H9 (cell line): ENCODE data around the gene DYNC1I2. TPM values are rescaled to one million over a fixed set of nuclear protein-coding genes. Genes with fewer than 3 reads are reported as not detected.

Experiments
- DNase-seq: peaks from one replicate; pipeline ENCODE4 v3.0.0-alpha.2; 2017
- H2AFZ ChIP-seq: one replicate; pipeline ENCODE4 v1.6.1; 2013; ENCODE audit warnings: mild to moderate bottlenecking, low read length, control low read depth, moderate library complexity
- H2AK5ac ChIP-seq: 2 replicates; pipeline ENCODE4 v1.6.1; 2013; ENCODE audit warnings: low read length, control low read depth, mixed read lengths; ENCODE audit not compliant: insufficient read length
- H2BK120ac ChIP-seq: one replicate; pipeline ENCODE4 v1.6.1; 2013; ENCODE audit warnings: low read depth, mild to moderate bottlenecking, low read length, control low read depth, inconsistent platforms; ENCODE audit not compliant: poor library complexity, severe bottlenecking
- H2BK12ac ChIP-seq: 2 replicates; pipeline ENCODE4 v1.6.1; 2013; ENCODE audit warnings: low read length, control low read depth, mixed read lengths, low read depth; ENCODE audit not compliant: insufficient read length
- H2BK15ac ChIP-seq: 2 replicates; pipeline ENCODE4 v1.6.1; 2013; ENCODE audit warnings: low read depth, low read length, control low read depth
- H2BK20ac ChIP-seq: one replicate; pipeline ENCODE4 v1.6.1; 2013; ENCODE audit warnings: low read depth, mild to moderate bottlenecking, low read length, control low read depth, inconsistent platforms; ENCODE audit not compliant: poor library complexity, severe bottlenecking
- H2BK5ac ChIP-seq: 2 replicates; pipeline ENCODE4 v1.6.1; 2013; ENCODE audit warnings: low read length, control low read depth, mixed read lengths; ENCODE audit not compliant: insufficient read length
- H3K14ac ChIP-seq: 2 replicates; pipeline ENCODE4 v1.6.1; 2013; ENCODE audit warnings: low read length, control low read depth; ENCODE audit not compliant: insufficient read depth
- H3K18ac ChIP-seq: 2 replicates; pipeline ENCODE4 v1.6.1; 2013; ENCODE audit warnings: low read depth, mild to moderate bottlenecking, mixed read lengths, low read length, control low read depth; ENCODE audit not compliant: insufficient read length
- H3K23ac ChIP-seq: 2 replicates; pipeline ENCODE4 v1.6.1; 2013; ENCODE audit warnings: low read length, control low read depth, mixed read lengths, low read depth; ENCODE audit not compliant: insufficient read length
- H3K23me2 ChIP-seq: 2 replicates; pipeline ENCODE4 v1.6.1; 2013; ENCODE audit warnings: low read depth, mild to moderate bottlenecking, mixed read lengths, low read length, control low read depth; ENCODE audit not compliant: insufficient read length, poor library complexity, severe bottlenecking
- H3K27ac ChIP-seq: 2 replicates; pipeline ENCODE4 v1.5.1; 2013; ENCODE audit warnings: low read length, control low read depth, mixed read lengths, low read depth; ENCODE audit not compliant: insufficient read length
- H3K27me3 ChIP-seq: 2 replicates; pipeline ENCODE4 v1.6.1; 2013; ENCODE audit warnings: low read length, control low read depth, inconsistent platforms; ENCODE audit not compliant: insufficient read depth
- H3K4ac ChIP-seq: 2 replicates; pipeline ENCODE4 v1.6.1; 2013; ENCODE audit warnings: low read depth, mild to moderate bottlenecking, control low read depth, inconsistent platforms, low read length, moderate library complexity
- H3K4me1 ChIP-seq: 2 replicates; pipeline ENCODE4 v1.6.1; 2013; ENCODE audit warnings: low read length, control low read depth, inconsistent platforms; ENCODE audit not compliant: insufficient read depth
- H3K4me2 ChIP-seq: 2 replicates; pipeline ENCODE4 v1.6.1; 2013; ENCODE audit warnings: low read length, control low read depth, mixed read lengths; ENCODE audit not compliant: insufficient read length, insufficient read depth
- H3K56ac ChIP-seq: 2 replicates; pipeline ENCODE4 v1.6.1; 2013; ENCODE audit warnings: low read depth, mild to moderate bottlenecking, mixed read lengths, low read length, control low read depth; ENCODE audit not compliant: insufficient read length
- H3K79me1 ChIP-seq: 2 replicates; pipeline ENCODE4 v1.6.1; 2013; ENCODE audit warnings: low read depth, mild to moderate bottlenecking, moderate library complexity, low read length, control low read depth, inconsistent platforms; ENCODE audit not compliant: insufficient read depth, poor library complexity, severe bottlenecking
- H3K79me2 ChIP-seq: 2 replicates; pipeline ENCODE4 v1.6.1; 2013; ENCODE audit warnings: low read length, control low read depth, inconsistent platforms; ENCODE audit not compliant: insufficient read depth
- H3K9ac ChIP-seq: 2 replicates; pipeline ENCODE4 v1.6.1; 2013; ENCODE audit warnings: low read length, control low read depth, mixed read lengths; ENCODE audit not compliant: insufficient read length; ENCODE audit errors: extremely low read depth
- H3K9me3 ChIP-seq: one replicate; pipeline ENCODE4 v1.6.1; 2013; ENCODE audit warnings: low read depth, low read length, inconsistent platforms; ENCODE audit not compliant: control insufficient read depth
- H3T11ph ChIP-seq: one replicate; pipeline ENCODE4 v1.6.1; 2013; ENCODE audit warnings: mild to moderate bottlenecking, low read length, control low read depth, inconsistent platforms
- H4K20me1 ChIP-seq: one replicate; pipeline ENCODE4 v1.6.1; 2013; ENCODE audit not compliant: control insufficient read depth, insufficient read length, insufficient read depth
- H4K5ac ChIP-seq: 2 replicates; pipeline ENCODE4 v1.6.1; 2013; ENCODE audit warnings: low read depth, mild to moderate bottlenecking, mixed read lengths, low read length, control low read depth; ENCODE audit not compliant: insufficient read length
- H4K8ac ChIP-seq: replicated peaks from 2 replicates; pipeline ENCODE4 v1.6.1; 2013; ENCODE audit warnings: low read length, control low read depth, mixed read lengths, low read depth; ENCODE audit not compliant: insufficient read length
- H4K91ac ChIP-seq: 2 replicates; pipeline ENCODE4 v1.6.1; 2013; ENCODE audit warnings: low read depth, mild to moderate bottlenecking, moderate library complexity, mixed read lengths, low read length, control low read depth; ENCODE audit not compliant: insufficient read length
- H3K27ac Mint-ChIP-seq, 3 experiments: 2 replicates in 2 of 3; 3 replicates in 1 of 3; pipeline ENCODE4 v1.8.0; 2020 to 2021; ENCODE audit warnings: mixed read lengths in 3 of 3, mild to moderate bottlenecking in 1 of 3, moderate library complexity in 1 of 3
- H3K27me3 Mint-ChIP-seq: 2 replicates; pipeline ENCODE4 v1.8.0; 2021; ENCODE audit warnings: low read depth, mild to moderate bottlenecking, moderate library complexity, mixed read lengths
- H3K36me3 Mint-ChIP-seq, 3 experiments: 2 replicates in 2 of 3; 3 replicates in 1 of 3; pipeline ENCODE4 v1.8.0; 2020 to 2021; ENCODE audit warnings: low read depth in 3 of 3, mixed read lengths in 3 of 3; ENCODE audit not compliant: insufficient read depth in 1 of 3
- H3K4me1 Mint-ChIP-seq, 2 experiments: 2 replicates each; pipeline ENCODE4 v1.8.0; 2020; ENCODE audit warnings: mixed read lengths in 2 of 2
- H3K4me3 Mint-ChIP-seq, 2 experiments: 2 replicates in 1 of 2; 3 replicates in 1 of 2; pipeline ENCODE4 v1.8.0; 2020 to 2021; ENCODE audit warnings: mild to moderate bottlenecking in 2 of 2, mixed read lengths in 2 of 2, moderate library complexity in 1 of 2
- H3K9me3 Mint-ChIP-seq, 2 experiments: 2 replicates in 1 of 2; 3 replicates in 1 of 2; pipeline ENCODE4 v1.8.0; 2020; ENCODE audit warnings: mild to moderate bottlenecking in 2 of 2, mixed read lengths in 2 of 2, moderate library complexity in 1 of 2
- CTCF ChIP-seq: fragments of 200-600 bp; sonication (generic); conservative IDR thresholded peaks from 3 replicates; pipeline ENCODE4 v1.8.0; 2021; ENCODE audit warnings: antibody characterized with exemption, mild to moderate bottlenecking
- whole genome bisulfite sequencing: extraction: QIAGEN DNeasy Blood & Tissue Kit; methylation state at CpG from one replicate; pipeline ENCODE4 v1.1.7; 2013; ENCODE audit warnings: missing lambda C conversion rate, low lambda C conversion rate, mixed read lengths; ENCODE audit not compliant: insufficient read length; ENCODE audit errors: extremely low coverage; 5-methylcytosine and 5-hydroxymethylcytosine counted together
- total RNA-seq: library from RNA; stranded (reverse); gene quantifications from 2 replicates; pipeline ENCODE4 v1.2.1, GENCODE V29; 2021

DYNC1I2 gene
- total RNA-seq, 1 experiment from 2014 or later: 73.4 TPM

DNA sequence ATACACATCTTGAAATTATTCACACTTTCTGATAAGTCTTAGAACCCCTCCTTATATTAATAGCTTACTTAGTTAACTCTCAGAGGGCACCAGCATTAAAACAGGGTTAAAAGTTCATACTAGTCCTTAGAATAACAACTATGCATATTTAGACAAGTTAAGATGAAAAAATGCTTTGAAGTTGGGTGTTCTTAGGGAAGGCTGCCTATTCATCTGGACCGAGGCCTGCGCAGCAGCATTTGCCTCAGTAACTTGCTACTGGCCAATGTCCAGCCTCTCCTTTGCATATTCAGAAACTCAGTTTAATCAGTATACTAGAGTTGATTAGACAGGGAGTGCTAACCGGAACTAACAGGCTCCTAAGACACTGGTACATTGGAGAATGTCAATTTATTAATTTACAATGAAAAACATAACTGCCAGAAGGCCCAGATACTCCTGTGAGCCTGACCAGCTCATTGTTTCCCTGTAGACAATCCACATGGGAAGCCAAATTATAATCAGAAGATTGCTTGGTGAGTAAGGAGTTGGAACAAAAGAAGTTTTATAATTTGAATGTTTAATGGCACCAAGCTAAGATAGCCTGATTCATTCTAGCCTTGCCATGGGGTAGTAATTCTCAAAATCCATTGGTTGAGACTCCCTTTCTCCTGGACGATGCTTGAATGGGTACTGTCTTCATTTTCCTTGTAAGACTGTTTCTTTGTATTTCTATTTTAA is 48.9 kb downstream of the DYNC1I2 start:
- H3K27ac ChIP-seq: no peak overlapping the region
- H3K18ac ChIP-seq: no peak overlapping the region
- H4K20me1 ChIP-seq: no peaks in the 10 kb centered on the region
- no peak for DNase-seq
- no peak overlapping the region for H4K8ac ChIP-seq
- H3K23ac ChIP-seq: no peak overlapping the region
- no peak overlapping the region for H2BK20ac ChIP-seq
- no peak overlapping the region for H2BK15ac ChIP-seq
- no peaks in the 10 kb centered on the region for H3K4me1 ChIP-seq
- H4K91ac ChIP-seq: no peak overlapping the region
- H3K56ac ChIP-seq: no peak overlapping the region
- Mint-ChIP-seq H3K27ac (no peak overlapping the region; a peak in 1 of 7 replicates), H3K4me1 (no peaks in the 10 kb centered on the region), H3K4me3 (no peak overlapping the region), H3K9me3 (no peaks in the 10 kb centered on the region), H3K36me3 (peaks cover 5 to 43% (median 37%) of the 10 kb centered on the region in 3 experiments; a peak in 5 of 7 replicates), H3K27me3 (no peaks in the 10 kb centered on the region)
- H3T11ph ChIP-seq: no peak overlapping the region
- H3K27me3 ChIP-seq: no peaks in the 10 kb centered on the region
- no peaks in the 10 kb centered on the region for H3K79me1 ChIP-seq
- H3K9me3 ChIP-seq: no peaks in the 10 kb centered on the region
- H3K14ac ChIP-seq: no peak overlapping the region
- no peak overlapping the region for H2BK120ac ChIP-seq
- no CpG with 5 or more reads among the region's 4 CpGs for WGBS
- no peak overlapping the region for H2BK5ac ChIP-seq
- H4K5ac ChIP-seq: no peak overlapping the region
- no peaks in the 10 kb centered on the region for H3K23me2 ChIP-seq
- no peak overlapping the region for H3K4me2 ChIP-seq
- no peak overlapping the region for H3K4ac ChIP-seq
- no peak overlapping the region for H2BK12ac ChIP-seq
- no peak overlapping the region for H2AK5ac ChIP-seq
- no peaks in the 10 kb centered on the region; the same call in 1 of the 2 replicates for H3K79me2 ChIP-seq
- no peak for TF ChIP-seq CTCF
- no peak overlapping the region for H3K9ac ChIP-seq
- H2AFZ ChIP-seq: no peak overlapping the region
